ENCODE measurements around the gene RAMP2.

The RAMP2 gene

DNA sequence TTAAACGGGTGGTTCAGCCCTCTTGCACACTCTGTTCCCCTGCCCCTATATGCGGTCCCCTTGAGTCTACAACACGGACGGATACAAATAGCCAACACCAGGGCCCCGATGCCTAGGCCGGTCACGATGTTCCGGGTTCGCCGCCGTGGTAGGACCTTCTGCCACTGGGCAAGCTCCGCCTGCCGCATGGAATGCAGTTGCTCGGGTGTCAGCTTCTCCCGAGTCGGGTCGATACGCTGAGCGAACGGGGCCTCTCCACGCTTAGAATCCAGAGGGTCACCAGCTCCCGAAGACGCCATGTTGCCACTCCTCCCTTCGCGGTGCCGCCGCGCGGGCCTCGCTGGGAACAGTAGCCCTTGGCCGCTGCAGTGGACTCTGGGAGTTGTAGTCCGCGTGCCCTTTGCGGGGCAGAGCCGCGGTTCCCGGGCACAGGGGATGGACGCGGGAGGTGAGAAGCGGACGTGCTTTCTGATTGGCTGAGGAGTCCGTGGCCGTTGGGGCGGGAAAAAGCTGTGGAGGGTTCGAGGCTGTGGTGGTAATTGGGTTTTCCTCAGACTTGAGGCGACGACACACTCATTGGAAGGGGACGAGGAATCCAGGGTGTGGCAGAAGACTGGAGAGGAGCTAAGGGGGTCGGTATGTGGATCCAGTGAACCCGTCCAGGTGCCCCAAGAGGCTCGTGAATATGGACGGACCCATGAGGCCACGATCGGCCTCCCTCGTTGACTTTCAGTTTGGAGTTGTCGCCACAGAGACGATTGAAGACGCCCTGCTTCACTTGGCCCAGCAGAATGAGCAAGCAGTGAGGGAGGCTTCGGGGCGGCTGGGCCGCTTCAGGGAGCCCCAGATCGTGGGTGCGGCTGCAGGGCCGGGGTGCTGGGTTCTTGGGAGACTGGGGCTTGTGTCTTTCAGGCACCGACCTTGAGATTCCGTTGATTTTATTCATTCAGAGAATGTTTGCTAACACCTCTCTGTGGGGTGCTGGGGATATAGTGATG, 37.7 kb downstream of the RAMP2 start, which contains the start of the genes CNTD1 and COA3:
TSS of gene CNTD1 (plus strand) at position 479 of the 998 bp plus-strand sequence. CDS start at position 686, 207 bp downstream.
TSS of gene COA3 (minus strand) at position 322 of the 998 bp plus-strand sequence. CDS start at position 299, 23 bp downstream.
- no peaks in the 10 kb centered on the region for H3K36me3 ChIP-seq (ENCODE audit: low read length)
- H2AFZ ChIP-seq (ENCODE audit: low read depth, low read length, severe bottlenecking): peak within 1 kb of the TSS; percentile 85
- TF ChIP-seq, protein P1, sequence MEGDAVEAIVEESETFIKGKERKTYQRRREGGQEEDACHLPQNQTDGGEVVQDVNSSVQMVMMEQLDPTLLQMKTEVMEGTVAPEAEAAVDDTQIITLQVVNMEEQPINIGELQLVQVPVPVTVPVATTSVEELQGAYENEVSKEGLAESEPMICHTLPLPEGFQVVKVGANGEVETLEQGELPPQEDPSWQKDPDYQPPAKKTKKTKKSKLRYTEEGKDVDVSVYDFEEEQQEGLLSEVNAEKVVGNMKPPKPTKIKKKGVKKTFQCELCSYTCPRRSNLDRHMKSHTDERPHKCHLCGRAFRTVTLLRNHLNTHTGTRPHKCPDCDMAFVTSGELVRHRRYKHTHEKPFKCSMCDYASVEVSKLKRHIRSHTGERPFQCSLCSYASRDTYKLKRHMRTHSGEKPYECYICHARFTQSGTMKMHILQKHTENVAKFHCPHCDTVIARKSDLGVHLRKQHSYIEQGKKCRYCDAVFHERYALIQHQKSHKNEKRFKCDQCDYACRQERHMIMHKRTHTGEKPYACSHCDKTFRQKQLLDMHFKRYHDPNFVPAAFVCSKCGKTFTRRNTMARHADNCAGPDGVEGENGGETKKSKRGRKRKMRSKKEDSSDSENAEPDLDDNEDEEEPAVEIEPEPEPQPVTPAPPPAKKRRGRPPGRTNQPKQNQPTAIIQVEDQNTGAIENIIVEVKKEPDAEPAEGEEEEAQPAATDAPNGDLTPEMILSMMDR (IDR thresholded peaks at IDR 0.05; ENCODE audit: insufficient read depth, low read length, poor library complexity, severe bottlenecking): no peak
- TF ChIP-seq EZH2phosphoT487 (conservative IDR thresholded peaks at IDR 0.05; ENCODE audit: low read length): no peak
- H3F3A ChIP-seq (ENCODE audit: insufficient read depth): no peaks in the 10 kb centered on the region
- H3K9me3 ChIP-seq (ENCODE audit: insufficient read depth, low read length): no peaks in the 10 kb centered on the region
- H3K4me2 ChIP-seq (ENCODE audit: low read depth, low read length, poor library complexity, severe bottlenecking): peak within 1 kb of the TSS; percentile 76
- no peaks in the 10 kb centered on the region for H3K9me2 ChIP-seq (replicated peaks; ENCODE audit: insufficient read depth, low read length)
- peak within 1 kb of the TSS; percentile 57 for H3K9ac ChIP-seq (ENCODE audit: low read length)
- no peaks in the 10 kb centered on the region for H3K27me3 ChIP-seq (ENCODE audit: low read length)
- H3K79me2 ChIP-seq (ENCODE audit: insufficient read depth, low read length): no peaks in the 10 kb centered on the region
- no peaks in the 10 kb centered on the region for H4K20me1 ChIP-seq (ENCODE audit: low read depth, low read length)
- no peak within 1 kb of the TSS for H3K27ac ChIP-seq (ENCODE audit: low read depth, low read length)
- H3K4me3 ChIP-seq (ENCODE audit: insufficient read depth, low read length, poor library complexity, severe bottlenecking): peak within 1 kb of the TSS; percentile 60

DNA sequence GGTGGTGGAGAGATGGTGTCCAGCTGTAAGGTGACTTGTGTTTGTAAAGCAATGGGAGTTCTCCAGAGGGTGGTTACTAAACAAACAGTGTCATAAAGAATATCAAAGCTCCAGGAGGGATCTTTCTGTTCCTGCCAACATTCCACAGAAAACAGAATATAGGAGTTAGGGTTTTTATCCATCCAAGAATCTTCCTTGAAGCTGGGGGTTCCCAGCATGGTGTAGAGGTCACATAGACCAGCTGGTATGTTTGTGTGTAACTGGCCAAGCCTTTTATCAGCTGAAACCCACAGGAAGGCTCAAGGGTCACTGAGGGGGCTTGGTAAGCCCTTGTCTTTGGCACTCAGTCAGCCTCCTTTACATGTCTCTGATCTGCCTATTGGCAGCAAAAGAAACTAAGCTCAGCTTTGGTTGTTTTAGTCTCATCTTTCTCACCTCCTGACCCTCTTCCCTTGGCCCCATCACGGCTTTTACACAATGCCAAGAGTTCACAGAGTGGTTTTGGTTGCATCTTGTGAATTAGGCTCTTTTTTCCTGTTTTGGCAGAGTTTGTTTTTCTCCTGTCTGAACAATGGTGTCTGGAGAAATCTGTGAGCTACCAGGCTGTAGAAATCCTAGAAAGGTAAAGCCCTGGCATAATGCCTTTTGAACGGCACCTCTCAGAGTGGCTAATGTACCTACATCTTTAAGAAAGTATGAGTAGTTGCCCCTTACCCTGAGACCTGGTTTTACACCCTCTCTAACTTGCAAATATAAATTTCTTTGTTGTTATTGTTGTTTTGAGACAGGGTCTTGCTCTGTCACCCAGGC, 42.3 kb downstream of the RAMP2 start:
- Histone ChIP-seq H4K20me1 (ENCODE audit: low read depth, low read length) (no peaks in the 10 kb centered on the region), H3K36me3 (ENCODE audit: low read length) (no peaks in the 10 kb centered on the region), H3K9ac (ENCODE audit: low read length) (no peak overlapping the region), H3K79me2 (ENCODE audit: insufficient read depth, low read length) (no peaks in the 10 kb centered on the region), H3K9me3 (ENCODE audit: insufficient read depth, low read length) (no peaks in the 10 kb centered on the region), H2AFZ (ENCODE audit: low read depth, low read length, severe bottlenecking) (no peak overlapping the region), H3K9me2 (replicated peaks; ENCODE audit: insufficient read depth, low read length) (no peaks in the 10 kb centered on the region), H3K27me3 (ENCODE audit: low read length) (no peaks in the 10 kb centered on the region), H3K4me2 (ENCODE audit: low read depth, low read length, poor library complexity, severe bottlenecking) (no peak overlapping the region), H3K27ac (ENCODE audit: low read depth, low read length) (no peak overlapping the region), H3K4me3 (ENCODE audit: insufficient read depth, low read length, poor library complexity, severe bottlenecking) (no peak overlapping the region), H3F3A (ENCODE audit: insufficient read depth) (no peaks in the 10 kb centered on the region)
- TF ChIP-seq, protein P1 (IDR thresholded peaks at IDR 0.05; ENCODE audit: insufficient read depth, low read length, poor library complexity, severe bottlenecking): no peak
- no peak for TF ChIP-seq EZH2phosphoT487 (conservative IDR thresholded peaks at IDR 0.05; ENCODE audit: low read length)

- no peaks in the 10 kb centered on the region for H3K9me3 ChIP-seq (ENCODE audit: insufficient read depth, low read length)
- H2AFZ ChIP-seq (ENCODE audit: low read depth, low read length, severe bottlenecking): no peak overlapping the region
- TF ChIP-seq, protein P1 (IDR thresholded peaks at IDR 0.05; ENCODE audit: insufficient read depth, low read length, poor library complexity, severe bottlenecking): no peak
- no peak for TF ChIP-seq EZH2phosphoT487 (conservative IDR thresholded peaks at IDR 0.05; ENCODE audit: low read length)
- no peaks in the 10 kb centered on the region for H3K36me3 ChIP-seq (ENCODE audit: low read length)
- H3K4me3 ChIP-seq (ENCODE audit: insufficient read depth, low read length, poor library complexity, severe bottlenecking): no peak overlapping the region
- H3K27ac ChIP-seq (ENCODE audit: low read depth, low read length): no peak overlapping the region
- 0 out of 2 replicates have a peak, but pooled peaks cover 1% of the 10 kb centered on the region for H3F3A ChIP-seq (ENCODE audit: insufficient read depth)
- H3K9ac ChIP-seq (ENCODE audit: low read length): no peak overlapping the region
- H3K79me2 ChIP-seq (ENCODE audit: insufficient read depth, low read length): no peaks in the 10 kb centered on the region
- H4K20me1 ChIP-seq (ENCODE audit: low read depth, low read length): no peaks in the 10 kb centered on the region
- no peaks in the 10 kb centered on the region for H3K9me2 ChIP-seq (replicated peaks; ENCODE audit: insufficient read depth, low read length)
- H3K4me2 ChIP-seq (ENCODE audit: low read depth, low read length, poor library complexity, severe bottlenecking): no peak overlapping the region
- no peaks in the 10 kb centered on the region for H3K27me3 ChIP-seq (ENCODE audit: low read length)
Measured at GRCh38 chr17:42804918-42805367, 43.9 kb downstream of the RAMP2 start.

Data from SU-DHL-6 (cell line).